Erythroblast (primary cell): ENCODE data around the gene KIF19.

ENCODE experiments used
- GATA1 ChIP-seq: IDR thresholded peaks from 2 replicates; pipeline ENCODE4 v1.6.1; 2011; ENCODE audit warnings: low read depth, mild to moderate bottlenecking, control low read depth, low read length, moderate library complexity
- POLR2A ChIP-seq: IDR thresholded peaks from 2 replicates; pipeline ENCODE4 v1.6.1; 2011; ENCODE audit warnings: mild to moderate bottlenecking, low read length

DNA sequence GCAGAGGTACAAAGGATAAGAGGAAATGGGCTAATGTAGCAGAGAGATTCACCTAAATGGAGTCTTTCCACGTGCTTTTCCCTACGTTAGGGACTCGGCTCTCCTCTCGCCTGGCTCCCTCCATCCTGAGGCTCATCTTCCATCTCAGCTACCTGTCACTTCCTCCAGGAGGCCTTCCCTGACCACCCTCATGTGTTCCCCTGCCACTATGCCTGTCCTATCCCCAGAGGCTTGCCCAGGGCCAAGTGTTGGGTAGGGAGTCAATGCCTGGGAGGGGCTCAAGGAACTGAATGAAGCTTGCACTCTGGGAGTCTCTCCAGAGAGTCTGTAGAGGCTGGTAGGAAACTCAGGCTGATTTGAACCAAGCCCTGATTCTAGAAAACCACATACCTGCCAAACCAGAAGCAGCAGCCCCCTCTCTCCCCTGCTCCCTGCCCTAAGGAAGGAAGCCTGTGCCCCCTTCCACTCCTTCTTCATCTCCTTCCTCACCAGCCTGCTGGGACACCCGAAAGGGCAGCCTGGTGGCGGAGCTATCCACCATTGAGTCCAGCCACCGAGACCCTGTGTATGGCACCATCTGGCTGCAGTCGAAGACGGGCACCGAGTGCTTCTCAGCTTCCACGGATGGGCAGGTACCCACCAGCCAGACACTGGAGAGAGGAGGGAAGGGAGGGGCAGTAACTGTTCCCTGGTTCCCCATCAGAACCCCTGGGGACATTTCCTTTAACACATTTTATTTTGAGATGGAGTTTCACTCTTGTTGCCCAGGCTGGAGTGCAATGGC is 26.6 kb upstream of the KIF19 start:
- no peak for TF ChIP-seq POLR2A
- no peak for TF ChIP-seq GATA1
